SK-N-MC (cell line): ENCODE data around the gene DSTN.

Experiments
- EZH2 ChIP-seq: fragments of 200-600 bp; sonication (generic); IDR thresholded peaks from one replicate; pipeline ENCODE4 v1.6.1; 2017; ENCODE audit warnings: antibody characterized with exemption
- POLR2AphosphoS5 ChIP-seq: IDR thresholded peaks from 2 replicates; pipeline ENCODE4 v1.6.1; 2012; ENCODE audit warnings: mild to moderate bottlenecking, low read depth, low read length, borderline replicate concordance

DNA sequence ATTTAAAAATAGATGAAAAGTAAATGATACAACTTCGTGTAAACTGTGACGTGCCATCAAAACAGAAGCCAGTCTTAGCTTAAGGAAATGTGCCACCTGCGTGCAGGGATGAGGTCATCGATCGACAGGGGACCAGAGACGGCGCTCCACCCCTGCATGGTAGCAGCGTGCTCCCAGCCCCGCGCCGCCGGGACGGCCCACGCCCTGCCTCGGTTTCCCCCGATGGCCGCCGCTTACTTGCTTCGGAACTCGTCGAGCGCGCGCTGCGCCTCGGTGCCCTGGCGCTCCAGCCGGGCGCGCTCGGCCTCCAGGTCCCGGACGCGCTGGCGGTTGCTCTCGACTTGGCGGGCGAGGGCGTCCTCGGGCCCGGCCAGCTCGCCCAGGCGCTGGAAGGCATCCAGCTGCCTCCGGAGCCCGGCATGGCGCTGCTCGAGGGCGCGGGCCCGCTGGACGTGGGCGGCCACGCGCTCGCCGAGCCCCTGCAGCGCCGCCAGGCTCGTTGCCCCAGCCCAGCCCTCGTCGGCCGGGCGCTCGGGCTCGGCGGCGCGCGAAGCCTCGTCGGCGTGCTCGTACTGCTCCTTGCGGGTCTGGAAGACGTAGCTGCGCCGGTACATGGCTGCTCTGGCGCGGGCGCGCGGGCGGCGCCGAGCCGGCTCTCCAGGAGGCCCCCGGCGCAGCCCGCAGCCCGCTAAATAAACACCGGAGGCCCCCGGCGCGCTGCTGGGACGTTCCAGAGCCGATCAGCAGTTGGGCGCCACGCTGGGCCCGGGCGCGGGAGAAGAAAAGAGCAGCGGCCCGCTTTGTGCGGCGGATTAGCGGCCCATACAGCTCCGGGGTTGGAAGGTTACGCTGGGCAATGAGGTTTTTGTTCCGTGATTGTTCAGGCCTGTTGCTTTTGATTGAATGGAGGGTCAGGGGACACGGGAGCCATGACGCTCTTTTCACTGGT lies 38.9 kb upstream of the DSTN start, which contains the start of gene BFSP1:
- TF ChIP-seq POLR2AphosphoS5 (peak; percentile 43), EZH2 (no peak)
